Trophoblast cell (in vitro differentiated cells and primary cell): ENCODE results near the gene SRRM3.

ENCODE experiments used
- DNase-seq, 2 donors: peaks; one replicate each; pipeline ENCODE4 v3.0.0-alpha.2; 2016
- H2AFZ ChIP-seq: 2 replicates; pipeline ENCODE4 v1.6.1; 2013; ENCODE audit warnings: low read length, moderate library complexity, mild to moderate bottlenecking; ENCODE audit not compliant: insufficient read depth, poor library complexity
- H2AK5ac ChIP-seq: 2 replicates; pipeline ENCODE4 v1.6.1; 2013; ENCODE audit warnings: mild to moderate bottlenecking, low read length
- H2BK120ac ChIP-seq: 2 replicates; pipeline ENCODE4 v1.6.1; 2013; ENCODE audit warnings: low read length, mild to moderate bottlenecking, moderate library complexity; ENCODE audit not compliant: insufficient read depth, poor library complexity
- H2BK12ac ChIP-seq: 2 replicates; pipeline ENCODE4 v1.6.1; 2013; ENCODE audit warnings: mild to moderate bottlenecking, low read length, moderate library complexity
- H2BK5ac ChIP-seq: 2 replicates; pipeline ENCODE4 v1.6.1; 2013; ENCODE audit warnings: low read length, low read depth, moderate library complexity, mild to moderate bottlenecking; ENCODE audit not compliant: poor library complexity
- H3K14ac ChIP-seq: 2 replicates; pipeline ENCODE4 v1.6.1; 2013; ENCODE audit warnings: mild to moderate bottlenecking, low read length
- H3K18ac ChIP-seq: 2 replicates; pipeline ENCODE4 v1.6.1; 2013; ENCODE audit warnings: mild to moderate bottlenecking, low read length
- H3K23ac ChIP-seq: 2 replicates; pipeline ENCODE4 v1.6.1; 2013; ENCODE audit warnings: low read length
- H3K27ac ChIP-seq: 2 replicates; pipeline ENCODE4 v1.5.1; 2013; ENCODE audit warnings: low read depth, mild to moderate bottlenecking, inconsistent platforms, low read length, moderate library complexity
- H3K27me3 ChIP-seq: 2 replicates; pipeline ENCODE4 v1.6.1; 2013; ENCODE audit warnings: inconsistent platforms, mild to moderate bottlenecking, low read length, moderate library complexity; ENCODE audit not compliant: insufficient read depth
- H3K36me3 ChIP-seq, 2 experiments: 1 replicate in 1 of 2; 2 replicates in 1 of 2; pipeline ENCODE4 v1.6.1; 2013; ENCODE audit warnings: low read length in 2 of 2, mild to moderate bottlenecking in 2 of 2, moderate library complexity in 1 of 2; ENCODE audit not compliant: insufficient read depth in 2 of 2, control insufficient read depth in 1 of 2
- H3K4ac ChIP-seq: 2 replicates; pipeline ENCODE4 v1.6.1; 2013; ENCODE audit warnings: low read depth, mild to moderate bottlenecking, low read length, moderate library complexity
- H3K4me1 ChIP-seq, 2 experiments: 1 replicate in 1 of 2; 2 replicates in 1 of 2; pipeline ENCODE4 v1.6.1; 2013; ENCODE audit warnings: low read length in 2 of 2, mild to moderate bottlenecking in 2 of 2, moderate library complexity in 1 of 2; ENCODE audit not compliant: insufficient read depth in 2 of 2, control insufficient read depth in 1 of 2
- H3K4me2 ChIP-seq: 2 replicates; pipeline ENCODE4 v1.6.1; 2013; ENCODE audit warnings: inconsistent platforms, mild to moderate bottlenecking, low read length, moderate library complexity
- H3K4me3 ChIP-seq: 2 replicates; pipeline ENCODE4 v1.5.1; 2013; ENCODE audit warnings: mild to moderate bottlenecking, low read depth, low read length, inconsistent platforms
- H3K79me1 ChIP-seq: one replicate; pipeline ENCODE4 v1.6.1; 2013; ENCODE audit warnings: low read length
- H3K79me2 ChIP-seq: 2 replicates; pipeline ENCODE4 v1.6.1; 2013; ENCODE audit warnings: low read length, mild to moderate bottlenecking; ENCODE audit not compliant: control insufficient read depth, insufficient read depth, poor library complexity
- H3K9ac ChIP-seq: 2 replicates; pipeline ENCODE4 v1.6.1; 2013; ENCODE audit warnings: mild to moderate bottlenecking, low read length
- H3K9me3 ChIP-seq: 2 replicates; pipeline ENCODE4 v1.6.1; 2013; ENCODE audit warnings: low read depth, mild to moderate bottlenecking, control low read depth, inconsistent platforms, low read length; ENCODE audit not compliant: insufficient read depth
- H4K12ac ChIP-seq: 2 replicates; pipeline ENCODE4 v1.6.1; 2013; ENCODE audit warnings: low read depth, mild to moderate bottlenecking, low read length, moderate library complexity
- H4K8ac ChIP-seq: 2 replicates; pipeline ENCODE4 v1.6.1; 2013; ENCODE audit warnings: low read depth, mild to moderate bottlenecking, low read length, moderate library complexity
- H4K91ac ChIP-seq: one replicate; pipeline ENCODE4 v1.6.1; 2013; ENCODE audit warnings: low read depth, mild to moderate bottlenecking, low read length, moderate library complexity
- WGBS: extraction: QIAGEN DNeasy Blood & Tissue Kit; methylation state at CpG from one replicate; pipeline ENCODE4 v1.1.7; 2013; ENCODE audit warnings: missing lambda C conversion rate; ENCODE audit not compliant: insufficient read length, insufficient coverage; ENCODE audit errors: extremely low coverage; 5-methylcytosine and 5-hydroxymethylcytosine counted together

Gene SRRM3

DNA sequence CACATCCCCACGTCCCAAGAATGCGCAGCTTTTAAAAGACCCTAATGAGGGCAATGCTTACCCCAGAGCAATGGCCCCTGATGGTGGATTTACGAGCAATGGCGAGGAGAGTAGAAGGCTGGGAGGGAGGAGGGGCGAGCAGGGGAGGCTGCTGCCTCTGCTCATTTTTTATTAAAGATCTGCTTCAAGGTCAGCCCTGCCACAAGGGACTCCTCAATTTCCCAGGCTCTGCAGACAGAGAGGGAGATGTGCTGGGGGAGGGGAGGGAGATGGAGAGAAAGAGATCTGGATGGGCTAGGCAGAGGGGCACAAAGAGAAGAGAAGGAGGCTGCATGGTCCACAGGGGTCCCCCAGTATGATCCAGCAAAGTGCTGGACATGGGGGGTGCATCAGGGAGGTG, 7.8 kb upstream of the SRRM3 start:
- no peak overlapping the region for H3K23ac ChIP-seq
- no peak overlapping the region for H3K14ac ChIP-seq
- no peaks in the 10 kb centered on the region for H3K79me1 ChIP-seq
- no peak overlapping the region for H4K12ac ChIP-seq
- H3K4ac ChIP-seq: no peak overlapping the region
- H3K4me1 ChIP-seq: no peaks in the 10 kb centered on the region
- H2BK120ac ChIP-seq: no peak overlapping the region
- H3K27ac ChIP-seq: no peak overlapping the region
- peaks cover 4% of the 10 kb centered on the region for H3K9me3 ChIP-seq
- no peak overlapping the region for H2BK5ac ChIP-seq
- H2BK12ac ChIP-seq: no peak overlapping the region
- H3K9ac ChIP-seq: no peak overlapping the region
- H4K8ac ChIP-seq: no peak overlapping the region
- no peak for DNase-seq
- H3K36me3 ChIP-seq: no peaks in the 10 kb centered on the region
- H3K18ac ChIP-seq: no peak overlapping the region
- no peak overlapping the region for H3K4me2 ChIP-seq
- H3K79me2 ChIP-seq: no peaks in the 10 kb centered on the region
- H4K91ac ChIP-seq: no peak overlapping the region
- no peaks in the 10 kb centered on the region for H3K27me3 ChIP-seq
- H2AK5ac ChIP-seq: no peak overlapping the region
- no peak overlapping the region for H2AFZ ChIP-seq
- WGBS: no CpG with 5 or more reads among the region's 5 CpGs
- H3K4me3 ChIP-seq: no peak overlapping the region

DNA sequence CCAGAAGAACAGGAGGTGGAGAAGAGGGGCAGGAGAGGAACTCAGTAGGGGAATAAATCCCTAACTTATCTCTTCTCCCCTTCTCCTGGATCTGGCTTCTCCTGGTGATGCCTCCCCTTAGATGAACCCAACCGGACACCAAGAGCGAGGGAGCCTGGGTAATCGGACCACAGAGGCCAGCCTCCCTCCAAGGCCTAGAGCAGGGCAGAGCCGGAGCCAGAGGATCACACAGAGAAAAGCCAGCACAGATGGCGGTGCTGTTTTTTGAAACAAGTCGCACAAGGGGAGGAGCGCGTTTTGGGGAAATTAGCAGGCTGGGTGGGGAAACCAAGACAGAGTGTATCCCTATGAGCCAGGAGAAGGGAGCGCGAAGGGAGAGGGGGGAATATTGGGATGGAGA, 4.9 kb upstream of the SRRM3 start:
- Histone ChIP-seq H2BK5ac (no peak overlapping the region), H2BK12ac (no peak overlapping the region), H3K79me1 (no peaks in the 10 kb centered on the region), H3K9ac (no peak overlapping the region), H4K12ac (no peak overlapping the region), H3K14ac (no peak overlapping the region), H3K4me3 (no peak overlapping the region), H3K27ac (no peak overlapping the region), H4K8ac (no peak overlapping the region), H3K4me2 (no peak overlapping the region), H3K4ac (no peak overlapping the region), H3K9me3 (peaks cover 2% of the 10 kb centered on the region), H3K23ac (no peak overlapping the region), H3K79me2 (no peaks in the 10 kb centered on the region), H3K18ac (no peak overlapping the region), H2AFZ (no peak overlapping the region), H3K4me1 (peaks cover under 1% of the 10 kb centered on the region in 2 experiments), H3K36me3 (no peaks in the 10 kb centered on the region), H4K91ac (no peak overlapping the region), H2AK5ac (no peak overlapping the region), H2BK120ac (no peak overlapping the region), H3K27me3 (no peaks in the 10 kb centered on the region)
- DNase-seq: no peak
- WGBS: no CpG with 5 or more reads among the region's 10 CpGs

GRCh38 chr7:76198202-76198601, 3.5 kb upstream of the SRRM3 start:
- no peak overlapping the region for H3K9ac ChIP-seq
- no peak overlapping the region for H4K8ac ChIP-seq
- peaks cover 4 to 6% of the 10 kb centered on the region in 2 experiments for H3K4me1 ChIP-seq
- H3K36me3 ChIP-seq: no peaks in the 10 kb centered on the region
- H3K79me1 ChIP-seq: no peaks in the 10 kb centered on the region
- H3K4me3 ChIP-seq: no peak overlapping the region
- no peak overlapping the region for H4K91ac ChIP-seq
- H3K79me2 ChIP-seq: no peaks in the 10 kb centered on the region
- H2BK5ac ChIP-seq: no peak overlapping the region
- H2BK12ac ChIP-seq: no peak overlapping the region
- no peak overlapping the region for H3K27ac ChIP-seq
- H3K4me2 ChIP-seq: no peak overlapping the region
- DNase-seq: no peak
- H3K9me3 ChIP-seq: peaks cover 2% of the 10 kb centered on the region
- no peak overlapping the region for H2AK5ac ChIP-seq
- no peak overlapping the region for H3K4ac ChIP-seq
- H3K18ac ChIP-seq: no peak overlapping the region
- no peak overlapping the region for H4K12ac ChIP-seq
- no CpG with 5 or more reads among the region's 4 CpGs for WGBS
- H2BK120ac ChIP-seq: no peak overlapping the region
- no peak overlapping the region for H2AFZ ChIP-seq
- no peak overlapping the region for H3K23ac ChIP-seq
- H3K14ac ChIP-seq: no peak overlapping the region
- H3K27me3 ChIP-seq: no peaks in the 10 kb centered on the region

GRCh38 chr7:76202666-76203030, 952 bp downstream of the SRRM3 start:
- Histone ChIP-seq H3K4me2 (no peak overlapping the region), H3K9ac (no peak overlapping the region), H2BK5ac (no peak overlapping the region), H3K4me3 (peak overlapping the region; percentile 7), H4K91ac (no peak overlapping the region), H2AFZ (no peak overlapping the region), H3K27ac (no peak overlapping the region), H2BK12ac (no peak overlapping the region), H3K79me2 (no peaks in the 10 kb centered on the region), H3K4ac (no peak overlapping the region), H3K23ac (no peak overlapping the region), H3K4me1 (peaks cover 4 to 6% of the 10 kb centered on the region in 2 experiments), H3K27me3 (no peaks in the 10 kb centered on the region), H3K14ac (no peak overlapping the region), H4K8ac (no peak overlapping the region), H3K18ac (no peak overlapping the region), H2BK120ac (no peak overlapping the region), H3K9me3 (peaks cover 2% of the 10 kb centered on the region), H2AK5ac (no peak overlapping the region), H3K36me3 (no peaks in the 10 kb centered on the region), H3K79me1 (no peaks in the 10 kb centered on the region), H4K12ac (no peak overlapping the region)
- WGBS: no CpG with 5 or more reads among the region's 8 CpGs
- DNase-seq: no peak
